ENCODE measurements around the gene TEX2. TPM values are rescaled to one million over a fixed set of nuclear protein-coding genes. Genes with fewer than 3 reads are reported as not detected.

TEX2 gene
- total and polyA plus RNA-seq, 2 of the 13 experiments (the other 11 are each of a cell fraction or from before 2014, with no cell fraction given): 21.4 to 37.7 TPM

- TF ChIP-seq REST (IDR thresholded peaks at IDR 0.05; ENCODE audit: borderline replicate concordance in 1 of 2, low read depth in 1 of 2, low read length in 2 of 2) (peak in 1 of 2 experiments; percentile 76; a peak in 2 of 4 replicates), FOSL1 (CRISPR knock-in tag; IDR thresholded peaks at IDR 0.05; ENCODE audit: borderline replicate concordance) (no peak; the same call in 1 of the 2 replicates), ARID2 (CRISPR knock-in tag; IDR thresholded peaks at IDR 0.05; ENCODE audit: borderline replicate concordance) (peak; percentile 90), ZNF34 (CRISPR knock-in tag; IDR thresholded peaks at IDR 0.05; ENCODE audit: borderline replicate concordance) (peak; percentile 93; the same call in 1 of the 2 replicates), MAFG (CRISPR knock-in tag; IDR thresholded peaks at IDR 0.05) (no peak), CBFB (CRISPR knock-in tag; IDR thresholded peaks at IDR 0.05) (no peak; the same call in none of the 2 replicates), EEA1 (CRISPR knock-in tag; IDR thresholded peaks at IDR 0.05; ENCODE audit: borderline replicate concordance) (peak; percentile 80; the same call in 1 of the 2 replicates), MIER3 (CRISPR knock-in tag; IDR thresholded peaks at IDR 0.05; ENCODE audit: borderline replicate concordance) (peak; percentile 92; the same call in 1 of the 2 replicates), POGK (CRISPR knock-in tag; conservative IDR thresholded peaks at IDR 0.05) (peak; percentile 73; the same call in 1 of the 2 replicates), RAD21 (CRISPR knock-in tag; IDR thresholded peaks at IDR 0.05) (peak; percentile 74), GPBP1L1 (CRISPR knock-in tag; IDR thresholded peaks at IDR 0.05) (no peak), ZNF501 (CRISPR knock-in tag; IDR thresholded peaks at IDR 0.05) (peak; percentile 99), ZFP36 (IDR thresholded peaks at IDR 0.05; ENCODE audit: borderline replicate concordance, low read depth, low read length, partially characterized antibody) (no peak), MBD4 (IDR thresholded peaks at IDR 0.05; ENCODE audit: borderline replicate concordance, low read length) (no peak; the same call in 1 of the 2 replicates), NR2F2 (IDR thresholded peaks at IDR 0.05; ENCODE audit: borderline replicate concordance, low read depth) (peak; percentile 75; the same call in 1 of the 2 replicates)
- TF ChIP-seq, protein P1, sequence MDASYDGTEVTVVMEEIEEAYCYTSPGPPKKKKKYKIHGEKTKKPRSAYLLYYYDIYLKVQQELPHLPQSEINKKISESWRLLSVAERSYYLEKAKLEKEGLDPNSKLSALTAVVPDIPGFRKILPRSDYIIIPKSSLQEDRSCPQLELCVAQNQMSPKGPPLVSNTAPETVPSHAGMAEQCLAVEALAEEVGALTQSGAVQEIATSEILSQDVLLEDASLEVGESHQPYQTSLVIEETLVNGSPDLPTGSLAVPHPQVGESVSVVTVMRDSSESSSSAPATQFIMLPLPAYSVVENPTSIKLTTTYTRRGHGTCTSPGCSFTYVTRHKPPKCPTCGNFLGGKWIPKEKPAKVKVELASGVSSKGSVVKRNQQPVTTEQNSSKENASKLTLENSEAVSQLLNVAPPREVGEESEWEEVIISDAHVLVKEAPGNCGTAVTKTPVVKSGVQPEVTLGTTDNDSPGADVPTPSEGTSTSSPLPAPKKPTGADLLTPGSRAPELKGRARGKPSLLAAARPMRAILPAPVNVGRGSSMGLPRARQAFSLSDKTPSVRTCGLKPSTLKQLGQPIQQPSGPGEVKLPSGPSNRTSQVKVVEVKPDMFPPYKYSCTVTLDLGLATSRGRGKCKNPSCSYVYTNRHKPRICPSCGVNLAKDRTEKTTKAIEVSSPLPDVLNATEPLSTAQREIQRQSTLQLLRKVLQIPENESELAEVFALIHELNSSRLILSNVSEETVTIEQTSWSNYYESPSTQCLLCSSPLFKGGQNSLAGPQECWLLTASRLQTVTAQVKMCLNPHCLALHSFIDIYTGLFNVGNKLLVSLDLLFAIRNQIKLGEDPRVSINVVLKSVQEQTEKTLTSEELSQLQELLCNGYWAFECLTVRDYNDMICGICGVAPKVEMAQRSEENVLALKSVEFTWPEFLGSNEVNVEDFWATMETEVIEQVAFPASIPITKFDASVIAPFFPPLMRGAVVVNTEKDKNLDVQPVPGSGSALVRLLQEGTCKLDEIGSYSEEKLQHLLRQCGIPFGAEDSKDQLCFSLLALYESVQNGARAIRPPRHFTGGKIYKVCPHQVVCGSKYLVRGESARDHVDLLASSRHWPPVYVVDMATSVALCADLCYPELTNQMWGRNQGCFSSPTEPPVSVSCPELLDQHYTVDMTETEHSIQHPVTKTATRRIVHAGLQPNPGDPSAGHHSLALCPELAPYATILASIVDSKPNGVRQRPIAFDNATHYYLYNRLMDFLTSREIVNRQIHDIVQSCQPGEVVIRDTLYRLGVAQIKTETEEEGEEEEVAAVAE (CRISPR knock-in tag; IDR thresholded peaks at IDR 0.05; ENCODE audit: borderline replicate concordance): peak; percentile 94
These were observed 117.2 kb downstream of the TEX2 start (continued) for GRCh38 chr17:64145751-64146417.

Data from HepG2 (cell line).